Activated CD4-positive, CD25-positive, alpha-beta regulatory T cell treated with anti-CD3 and anti-CD28 coated beads, Interleukin-2, amount 50 U/mL, for 24 hours (primary cell): ENCODE measurements around the gene TMEM217.

ENCODE experiments used
- ATAC-seq, 2 donors: fragments of 150-1000 bp; cut with Tn5 transposase; one replicate each; pipeline ENCODE4 v1.10.0; 2021; ENCODE audit warnings: mild to moderate bottlenecking in 1 of 2, moderate library complexity in 1 of 2

Gene TMEM217

DNA sequence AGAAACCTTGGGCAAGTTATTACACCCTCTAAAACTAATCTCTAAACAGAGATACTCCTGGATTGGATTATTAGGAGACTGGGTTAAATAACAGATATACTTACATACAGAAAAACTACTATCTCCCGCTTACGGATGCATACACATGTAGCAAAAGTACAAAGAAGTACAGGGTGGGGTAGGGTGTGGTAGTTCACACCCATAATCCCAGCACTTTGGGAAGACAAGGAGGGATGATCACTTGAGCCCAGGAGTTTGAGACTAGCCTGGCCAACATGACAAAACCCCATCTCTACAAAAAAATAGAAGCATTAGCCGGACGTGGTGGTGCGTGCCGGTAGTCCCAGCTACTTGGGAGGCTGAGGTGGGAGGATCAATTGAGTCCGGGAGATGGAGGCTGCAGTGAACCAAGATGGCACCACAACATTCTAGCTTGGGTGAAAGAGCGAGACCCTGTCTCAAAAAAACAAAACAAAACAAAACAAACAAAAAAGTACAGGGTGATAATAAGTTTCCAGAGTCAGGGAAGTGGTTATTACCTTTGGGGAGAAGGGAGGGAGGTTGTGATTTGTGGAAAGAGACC is 79.9 kb downstream of the TMEM217 start:
- ATAC-seq, result no peak

DNA sequence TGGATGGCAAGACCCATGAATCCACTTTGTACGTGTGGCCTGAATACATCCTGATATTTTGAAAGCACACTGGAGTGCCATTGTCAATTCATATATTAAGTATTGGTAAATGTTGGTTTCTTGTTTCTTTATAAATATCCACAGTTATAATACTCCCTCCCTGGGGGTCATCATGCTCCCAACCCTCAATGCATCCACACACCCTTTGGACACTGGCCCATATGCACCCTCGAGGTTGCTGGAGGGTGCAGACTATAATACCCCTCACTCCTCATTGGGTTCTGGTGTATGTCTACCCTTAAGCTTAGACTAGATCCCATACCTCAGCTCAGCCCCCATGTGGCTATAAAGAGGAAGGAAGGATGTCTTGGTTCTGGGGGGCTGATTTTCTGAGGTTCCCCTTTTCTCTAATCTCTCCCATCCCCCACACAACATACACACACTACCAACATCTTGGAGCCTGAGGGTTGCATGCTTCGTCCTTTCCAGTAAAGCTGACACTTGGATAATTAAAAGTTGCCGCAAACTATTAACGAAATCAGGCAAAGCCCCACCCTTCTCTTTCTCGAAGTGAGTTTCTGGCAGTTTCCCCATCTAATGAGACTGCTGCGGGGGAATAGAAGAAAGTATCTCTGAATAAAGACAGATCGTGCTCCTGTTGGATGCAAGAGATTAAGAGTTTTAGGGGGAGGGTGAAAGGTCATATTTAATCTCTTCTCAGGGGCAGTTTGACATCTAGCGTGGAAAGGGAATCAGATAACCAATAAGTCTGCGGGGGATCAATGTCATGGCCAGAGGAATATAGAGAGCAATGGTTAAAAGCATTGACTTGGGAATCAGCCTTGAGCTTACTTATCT is 80.6 kb downstream of the TMEM217 start:
- ATAC-seq, result no peak

DNA sequence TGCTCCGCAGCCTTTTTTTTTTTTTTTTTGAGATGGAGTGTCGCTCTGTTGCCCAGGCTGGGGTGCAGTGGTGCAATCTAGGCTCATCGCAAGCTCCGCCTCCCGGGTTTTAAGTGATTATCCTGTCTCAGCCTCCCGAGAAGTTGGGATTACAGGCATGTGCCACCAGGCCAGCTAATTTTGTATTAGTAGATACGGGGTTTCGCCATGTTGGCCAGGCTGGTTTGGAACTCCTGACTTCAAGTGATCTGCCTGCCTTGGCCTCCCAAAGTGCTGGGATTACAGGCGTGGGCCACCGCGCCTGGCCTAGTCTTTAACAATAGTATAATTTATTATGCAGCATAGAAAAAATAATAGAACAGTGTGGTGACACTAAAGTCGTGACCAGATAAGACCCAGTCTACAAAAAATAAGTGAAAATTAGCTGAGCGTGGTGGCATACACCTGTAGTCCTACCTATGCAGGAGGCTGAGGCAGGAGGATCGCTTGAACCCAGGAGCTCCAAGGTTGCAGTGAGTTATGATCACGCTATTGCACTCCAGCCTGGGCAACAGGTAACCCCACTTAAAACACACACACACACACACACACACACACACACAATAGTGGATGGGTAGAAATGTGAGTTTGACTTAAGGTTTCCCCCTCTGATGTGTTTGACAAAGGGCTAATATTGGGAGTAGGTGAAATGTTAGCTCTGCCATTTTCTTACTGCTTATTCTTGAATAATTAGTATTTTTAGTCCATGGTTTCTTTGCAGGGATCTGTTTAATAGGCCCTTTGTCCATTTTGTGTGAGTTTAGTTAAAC is 81.5 kb downstream of the TMEM217 start:
- no peak for ATAC-seq

DNA sequence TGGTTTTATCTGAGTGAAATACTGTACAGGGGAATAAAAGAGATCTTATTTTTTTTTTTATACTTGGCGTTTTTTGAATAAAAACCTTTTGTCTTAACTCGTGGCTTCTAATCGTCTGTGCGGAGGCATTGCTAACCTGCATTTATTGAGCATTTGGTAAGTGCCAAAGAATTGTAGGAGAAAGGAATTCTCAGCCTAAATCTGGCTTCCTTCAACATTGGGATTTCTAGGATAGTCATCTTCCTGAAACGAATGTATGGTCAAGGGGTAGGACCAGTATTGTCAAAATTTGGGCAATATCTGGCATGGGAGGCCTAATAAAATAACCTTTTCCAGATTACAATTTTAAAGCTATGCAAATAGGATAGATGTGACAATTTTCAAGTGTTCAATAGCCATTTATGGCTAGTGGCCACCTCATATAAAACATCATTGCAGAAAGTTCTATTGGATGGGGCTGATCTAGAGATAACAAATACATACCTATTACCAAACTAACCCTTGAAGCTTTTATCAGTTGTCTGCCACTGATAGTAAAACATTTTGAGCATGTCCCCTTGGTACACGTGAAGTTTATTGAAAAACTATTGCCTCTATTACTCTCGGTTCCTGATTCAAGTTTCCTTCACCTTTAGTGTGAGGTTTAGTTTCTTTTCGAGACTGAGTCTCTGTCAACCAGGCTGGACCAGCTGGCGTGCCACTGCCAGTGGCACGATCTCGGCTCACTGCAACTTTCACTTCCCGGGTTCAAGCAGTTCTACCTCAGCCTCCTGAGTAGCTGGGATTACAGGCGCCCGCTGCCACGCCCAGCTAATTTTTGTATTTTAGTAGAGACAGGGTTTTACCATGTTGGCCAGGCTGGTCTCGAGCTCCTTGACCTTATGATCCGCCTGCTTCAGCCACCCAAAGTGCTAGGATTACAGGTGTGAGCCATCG is 82.3 kb downstream of the TMEM217 start:
- no peak for ATAC-seq

DNA sequence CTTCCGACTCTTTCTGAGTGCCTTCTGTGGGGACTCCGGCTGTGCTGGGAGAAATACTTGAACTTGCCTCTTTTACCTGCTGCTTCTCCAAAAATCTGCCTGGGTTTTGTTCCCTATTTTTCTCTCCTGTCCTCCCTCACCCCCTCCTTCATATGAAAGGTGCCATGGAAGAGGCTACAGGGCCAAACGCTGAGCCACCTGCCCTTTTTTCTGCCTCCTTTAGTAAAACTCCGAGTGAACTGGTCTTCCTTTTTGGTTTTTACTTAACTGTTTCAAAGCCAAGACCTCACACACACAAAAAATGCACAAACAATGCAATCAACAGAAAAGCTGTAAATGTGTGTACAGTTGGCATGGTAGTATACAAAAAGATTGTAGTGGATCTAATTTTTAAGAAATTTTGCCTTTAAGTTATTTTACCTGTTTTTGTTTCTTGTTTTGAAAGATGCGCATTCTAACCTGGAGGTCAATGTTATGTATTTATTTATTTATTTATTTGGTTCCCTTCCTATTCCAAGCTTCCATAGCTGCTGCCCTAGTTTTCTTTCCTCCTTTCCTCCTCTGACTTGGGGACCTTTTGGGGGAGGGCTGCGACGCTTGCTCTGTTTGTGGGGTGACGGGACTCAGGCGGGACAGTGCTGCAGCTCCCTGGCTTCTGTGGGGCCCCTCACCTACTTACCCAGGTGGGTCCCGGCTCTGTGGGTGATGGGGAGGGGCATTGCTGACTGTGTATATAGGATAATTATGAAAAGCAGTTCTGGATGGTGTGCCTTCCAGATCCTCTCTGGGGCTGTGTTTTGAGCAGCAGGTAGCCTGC is 83.2 kb downstream of the TMEM217 start:
- ATAC-seq, result no peak

DNA sequence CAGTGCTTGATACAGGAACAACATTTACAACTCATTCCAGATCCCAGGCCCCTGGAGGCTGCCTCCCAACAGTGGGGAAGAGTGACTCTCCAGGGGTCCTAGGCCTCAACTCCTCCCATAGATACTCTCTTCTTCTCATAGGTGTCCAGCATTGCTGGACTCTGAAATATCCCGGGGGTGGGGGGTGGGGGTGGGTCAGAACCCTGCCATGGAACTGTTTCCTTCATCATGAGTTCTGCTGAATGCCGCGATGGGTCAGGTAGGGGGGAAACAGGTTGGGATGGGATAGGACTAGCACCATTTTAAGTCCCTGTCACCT is 83.8 kb downstream of the TMEM217 start:
- no peak for ATAC-seq

- peak; percentile 50 to 52 for ATAC-seq
Measured at GRCh38 chr6:37173493-37174195, 84.3 kb downstream of the TMEM217 start.

GRCh38 chr6:37172912-37173492 is 84.9 kb downstream of the TMEM217 start:
- ATAC-seq, result no peak

DNA sequence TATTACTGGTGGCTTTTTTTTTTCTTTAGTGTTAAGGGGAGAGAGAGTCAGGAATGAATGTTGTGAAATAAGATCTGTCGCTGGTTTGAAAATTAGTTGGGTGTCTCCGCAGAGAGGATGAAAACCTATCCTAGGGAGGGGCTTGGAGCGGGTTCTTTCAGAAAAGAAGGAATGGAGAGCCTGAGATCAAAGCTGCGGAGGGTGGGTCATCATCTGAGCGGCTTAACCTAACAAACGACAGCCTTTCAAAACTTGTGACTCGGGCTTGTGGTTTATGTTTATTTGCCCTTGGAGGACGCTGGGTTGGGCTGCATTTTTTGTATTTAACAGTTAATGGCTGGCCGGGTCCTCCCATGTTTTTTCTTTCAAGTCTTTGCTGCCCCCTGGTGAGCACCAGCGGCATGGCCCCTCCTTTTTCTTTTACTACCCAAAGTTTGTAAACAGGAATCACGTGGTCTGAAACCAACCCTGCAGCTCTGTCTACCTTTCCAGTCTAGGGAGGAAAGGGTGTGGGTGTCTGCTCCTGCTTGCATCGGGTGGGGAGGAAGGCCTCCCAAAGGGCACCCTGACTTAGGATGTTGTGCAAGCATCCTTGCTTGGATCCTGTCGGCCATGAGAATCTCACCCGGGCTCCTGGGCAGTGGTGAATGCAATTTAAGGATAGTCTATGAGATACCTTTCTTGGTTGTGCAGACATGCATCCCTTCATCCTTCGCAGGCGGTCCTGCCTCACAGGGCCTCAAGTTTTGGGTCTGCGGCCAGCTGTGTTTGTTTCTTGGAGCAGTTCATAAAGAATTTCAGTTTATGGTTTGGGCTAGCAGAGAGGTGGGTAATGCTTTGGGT is 85.8 kb downstream of the TMEM217 start:
- peak; percentile 3 to 4 for ATAC-seq

DNA sequence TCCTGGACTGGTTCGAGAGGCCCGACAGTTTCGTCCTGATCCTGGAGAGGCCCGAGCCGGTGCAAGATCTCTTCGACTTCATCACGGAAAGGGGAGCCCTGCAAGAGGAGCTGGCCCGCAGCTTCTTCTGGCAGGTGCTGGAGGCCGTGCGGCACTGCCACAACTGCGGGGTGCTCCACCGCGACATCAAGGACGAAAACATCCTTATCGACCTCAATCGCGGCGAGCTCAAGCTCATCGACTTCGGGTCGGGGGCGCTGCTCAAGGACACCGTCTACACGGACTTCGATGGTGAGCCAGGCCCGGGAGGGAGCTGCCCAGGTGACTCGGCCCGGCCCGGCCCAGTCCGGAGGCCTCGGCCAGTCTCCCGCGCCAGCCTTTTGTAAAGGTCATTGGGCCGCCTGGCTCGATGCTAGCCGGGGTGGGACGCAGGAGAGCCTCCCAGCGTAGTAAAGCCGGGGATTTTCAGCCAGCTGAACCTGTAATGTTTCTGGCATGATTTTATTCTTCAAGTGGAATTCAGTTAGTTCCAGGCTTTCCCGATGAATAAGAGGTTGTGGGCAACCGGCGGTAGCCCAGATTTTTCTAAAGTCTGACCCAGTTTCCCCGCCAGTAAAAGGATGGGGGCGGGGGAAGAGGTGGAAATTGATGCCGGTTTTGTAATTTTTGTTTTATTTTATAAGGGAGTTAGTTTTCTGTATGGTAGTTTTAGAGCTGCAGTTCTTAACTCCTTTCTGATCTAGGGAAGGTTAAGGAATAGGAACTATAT is 86.6 kb downstream of the TMEM217 start:
- ATAC-seq, result no peak

- ATAC-seq, result peak in 1 of 2 donors; percentile 1
Measured at GRCh38 chr6:37170273-37171200, 87.4 kb downstream of the TMEM217 start.

- peak; percentile 74 to 78 for ATAC-seq
Measured at GRCh38 chr6:37169496-37170272, 88.3 kb downstream of the TMEM217 start, which contains the start of gene PIM1. Gene PIM1 (plus strand): TSS chr6:37170152. CDS start chr6:37170576, 424 bp downstream.

- no peak for ATAC-seq
Measured at GRCh38 chr6:37168811-37169495, 89.0 kb downstream of the TMEM217 start.

GRCh38 chr6:37168163-37168758 is 89.7 kb downstream of the TMEM217 start:
- ATAC-seq, result no peak

DNA sequence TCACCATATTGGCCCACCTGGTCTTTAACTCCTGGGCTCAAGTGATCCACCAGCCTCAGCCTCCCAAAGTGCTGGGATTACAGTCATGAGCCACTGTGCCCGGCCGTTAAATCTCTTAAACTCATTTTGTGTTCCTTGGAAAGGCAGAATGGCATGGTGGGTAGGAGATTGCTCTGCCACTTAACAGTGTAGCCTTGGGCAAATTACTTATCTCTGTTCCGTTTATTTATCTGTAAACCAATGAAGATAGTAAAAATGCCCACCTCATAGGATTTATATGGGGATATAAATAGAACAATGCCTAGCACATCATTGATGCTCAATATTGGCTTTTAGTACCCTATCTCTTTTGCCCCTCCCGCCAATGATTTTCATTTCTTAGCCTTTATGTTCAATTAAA is 95.2 kb downstream of the TMEM217 start:
- ATAC-seq, result no peak
